B cell (primary cell): Measurements from ENCODE around the gene ARMC9.

Experiments used
- EZH2 ChIP-seq: IDR thresholded peaks from 2 replicates; pipeline ENCODE4 v1.6.1; 2012; ENCODE audit warnings: borderline replicate concordance, low read depth, mild to moderate bottlenecking, moderate library complexity, low read length; ENCODE audit not compliant: insufficient read depth, poor library complexity, severe bottlenecking
- TF ChIP-seq, protein P1 (sequence below): fragments of 200-600 bp; IDR thresholded peaks from one replicate; pipeline ENCODE4 v1.8.0; 2022; ENCODE audit warnings: antibody characterized with exemption, mild to moderate bottlenecking

DNA sequence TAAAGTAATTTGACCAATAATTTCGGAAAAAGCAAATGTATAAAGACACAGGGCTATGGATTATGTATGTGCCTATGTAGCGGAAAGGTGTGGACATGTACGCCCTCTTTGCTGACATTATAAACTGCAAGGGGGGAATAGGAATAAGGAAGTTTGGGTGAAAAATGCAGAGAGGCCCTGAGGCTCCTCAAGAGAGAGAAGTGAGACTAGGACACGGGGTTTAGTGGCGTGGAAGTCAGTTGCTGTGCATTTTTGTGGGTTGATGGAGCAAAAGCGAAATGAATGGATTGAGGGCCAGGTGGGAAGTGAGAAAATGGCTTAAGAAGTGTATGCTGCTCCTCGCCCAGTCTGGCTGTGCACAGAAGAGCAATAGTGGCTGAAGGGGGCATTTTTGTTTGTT, 100.8 kb downstream of the ARMC9 start:
- TF ChIP-seq, protein P1, sequence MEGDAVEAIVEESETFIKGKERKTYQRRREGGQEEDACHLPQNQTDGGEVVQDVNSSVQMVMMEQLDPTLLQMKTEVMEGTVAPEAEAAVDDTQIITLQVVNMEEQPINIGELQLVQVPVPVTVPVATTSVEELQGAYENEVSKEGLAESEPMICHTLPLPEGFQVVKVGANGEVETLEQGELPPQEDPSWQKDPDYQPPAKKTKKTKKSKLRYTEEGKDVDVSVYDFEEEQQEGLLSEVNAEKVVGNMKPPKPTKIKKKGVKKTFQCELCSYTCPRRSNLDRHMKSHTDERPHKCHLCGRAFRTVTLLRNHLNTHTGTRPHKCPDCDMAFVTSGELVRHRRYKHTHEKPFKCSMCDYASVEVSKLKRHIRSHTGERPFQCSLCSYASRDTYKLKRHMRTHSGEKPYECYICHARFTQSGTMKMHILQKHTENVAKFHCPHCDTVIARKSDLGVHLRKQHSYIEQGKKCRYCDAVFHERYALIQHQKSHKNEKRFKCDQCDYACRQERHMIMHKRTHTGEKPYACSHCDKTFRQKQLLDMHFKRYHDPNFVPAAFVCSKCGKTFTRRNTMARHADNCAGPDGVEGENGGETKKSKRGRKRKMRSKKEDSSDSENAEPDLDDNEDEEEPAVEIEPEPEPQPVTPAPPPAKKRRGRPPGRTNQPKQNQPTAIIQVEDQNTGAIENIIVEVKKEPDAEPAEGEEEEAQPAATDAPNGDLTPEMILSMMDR: no peak
- no peak for TF ChIP-seq EZH2
